Activated CD4-positive, alpha-beta T cell treated with anti-CD3 and anti-CD28 coated beads, Interleukin-2, amount 10 ng/mL, durations not matched to agents 7 days and 5 days (primary cell): Measurements from ENCODE around the gene TMEM269. TPM values are rescaled to one million over a fixed set of nuclear protein-coding genes. Genes with fewer than 3 reads are reported as not detected.

Source experiments
- CTCF ChIA-PET: fragments of 350-600 bp; sonication (Branson Sonifier 250); formaldehyde crosslinking; loops from one replicate; lab custom pipeline; 2021; ENCODE audit warnings: antibody characterized with exemption; lab: Charles Lee
- POLR2A ChIA-PET: fragments of 350-600 bp; sonication (Branson Sonifier 250); formaldehyde crosslinking; loops from one replicate; lab custom pipeline; 2021; ENCODE audit warnings: antibody characterized with exemption; lab: Charles Lee
- DNase-seq: peaks from one replicate; pipeline ENCODE4 v3.0.0-alpha.2; 2020
- H3K27ac Mint-ChIP-seq: one replicate; pipeline ENCODE4 v1.8.0; 2021; ENCODE audit warnings: mild to moderate bottlenecking, moderate library complexity, mixed read lengths
- H3K27me3 Mint-ChIP-seq: one replicate; pipeline ENCODE4 v1.8.0; 2021; ENCODE audit warnings: mixed read lengths
- H3K36me3 Mint-ChIP-seq: one replicate; pipeline ENCODE4 v1.8.0; 2021; ENCODE audit warnings: low read depth, mixed read lengths
- H3K4me1 Mint-ChIP-seq: one replicate; pipeline ENCODE4 v1.8.0; 2021; ENCODE audit warnings: mixed read lengths
- H3K4me3 Mint-ChIP-seq: one replicate; pipeline ENCODE4 v1.8.0; 2021; ENCODE audit warnings: mild to moderate bottlenecking, moderate library complexity, mixed read lengths
- H3K9me3 Mint-ChIP-seq: one replicate; pipeline ENCODE4 v1.8.0; 2021; ENCODE audit warnings: mixed read lengths
- total RNA-seq, 2 experiments: library from RNA; stranded (reverse); gene quantifications; one replicate each; pipeline ENCODE4 v1.2.3, GENCODE V29; 2021

Gene TMEM269
- total RNA-seq, 2 experiments from 2014 or later = 0.21 to 0.25 TPM

DNA sequence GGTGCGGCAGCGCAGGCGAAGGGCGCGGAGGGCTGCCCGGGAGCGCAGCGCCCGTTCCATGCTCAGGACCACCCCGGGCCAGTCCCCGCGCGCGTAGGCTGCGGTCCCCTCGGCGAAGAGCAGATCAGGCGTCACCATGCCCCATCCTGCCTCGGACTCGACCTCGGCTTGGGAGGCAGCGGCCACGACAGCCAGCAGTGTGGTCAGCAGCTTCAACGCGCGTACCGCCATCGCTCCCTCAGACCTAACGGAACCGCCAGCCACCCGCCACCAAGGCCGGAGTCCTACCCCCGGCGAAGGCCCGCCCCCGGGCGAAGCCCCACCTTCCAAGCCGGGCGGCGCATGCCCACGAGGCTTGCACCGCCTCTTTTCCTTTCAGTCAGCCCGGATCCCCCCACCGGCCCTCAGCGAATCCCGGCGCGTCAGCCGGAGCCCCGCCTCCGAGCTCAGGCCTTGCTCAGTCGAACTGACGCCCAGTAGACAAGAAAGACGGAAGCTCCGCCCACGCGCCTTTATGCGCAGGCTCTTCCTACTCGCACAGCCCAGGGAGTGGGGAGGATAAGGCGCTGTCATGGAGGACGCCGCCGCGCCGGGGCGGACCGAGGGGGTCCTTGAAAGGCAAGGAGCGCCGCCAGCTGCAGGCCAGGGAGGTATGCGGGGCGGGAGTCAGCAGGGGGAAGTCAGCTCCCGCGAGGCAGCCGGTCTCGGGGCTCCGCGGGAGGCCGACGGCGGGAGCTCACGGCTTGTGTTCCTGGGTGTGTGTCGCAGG lies 17.9 kb upstream of the TMEM269 start, which contains the start of the genes C1orf50 and P3H1:
Gene C1orf50 (plus strand): TSS at position 509 of the 769 bp plus-strand sequence. CDS start 63 bp downstream, at position 572.
Gene P3H1 (minus strand): TSS at position 288 of the 769 bp plus-strand sequence. CDS start 57 bp downstream, at position 231.
- Mint-ChIP-seq H3K9me3 (no peaks in the 10 kb centered on the region), H3K4me1 (peaks cover 34% of the 10 kb centered on the region), H3K27me3 (no peaks in the 10 kb centered on the region), H3K4me3 (no peak within 1 kb of the TSS), H3K36me3 (peaks cover 19% of the 10 kb centered on the region), H3K27ac (peak within 1 kb of the TSS; percentile 97)
- POLR2A ChIA-PET = interaction anchor here (0.6 to 1.3 kb wide), 6 partner anchors 11 to 775 kb away, joined by 3 to 5 read pairs (median 3); partner anchors contain the start of genes TMEM269 and ZNF691
- CTCF ChIA-PET = interaction anchor here (0.7 to 2.7 kb wide), 15 partner anchors 9 to 624 kb away, joined by 3 to 21 read pairs (median 5); partner anchors contain the start of genes ERMAP, PPIH, SVBP and TMEM269
- DNase-seq = peak; percentile 100

DNA sequence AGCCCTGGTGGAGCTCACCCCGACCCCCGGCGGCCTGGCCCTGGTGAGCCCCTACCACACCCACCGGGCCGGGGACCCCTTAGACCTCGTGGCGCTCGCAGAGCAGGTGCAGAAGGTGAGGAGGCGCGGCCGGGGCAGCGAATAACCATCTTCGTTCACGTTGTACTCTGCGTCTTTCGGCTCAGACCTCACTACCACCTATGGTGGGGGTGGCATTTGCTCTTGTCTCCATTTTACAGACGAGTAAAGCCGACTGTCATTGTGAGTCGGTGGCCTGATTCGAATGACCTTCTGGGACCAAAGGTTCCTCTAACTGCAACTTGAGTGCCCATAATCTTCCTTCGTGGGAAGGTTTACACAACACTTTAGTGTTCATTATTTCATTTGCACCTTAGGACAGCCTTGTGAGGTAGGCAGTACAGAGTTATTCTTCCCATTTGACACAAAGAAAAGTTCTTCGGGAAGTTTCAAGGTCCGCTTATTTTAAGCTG lies 17.2 kb upstream of the TMEM269 start:
- H3K4me1 Mint-ChIP-seq = peaks cover 35% of the 10 kb centered on the region
- H3K9me3 Mint-ChIP-seq = no peaks in the 10 kb centered on the region
- H3K4me3 Mint-ChIP-seq = no peak overlapping the region
- POLR2A ChIA-PET = interaction anchor here (0.6 to 1.3 kb wide), 5 partner anchors 10 to 775 kb away, joined by 3 to 5 read pairs (median 3); partner anchors contain the start of genes TMEM269 and ZNF691
- peaks cover 23% of the 10 kb centered on the region for H3K36me3 Mint-ChIP-seq
- H3K27ac Mint-ChIP-seq = peak overlapping the region; percentile 97
- H3K27me3 Mint-ChIP-seq = no peaks in the 10 kb centered on the region
- DNase-seq = no peak
- CTCF ChIA-PET = interaction anchor here (0.7 to 2.7 kb wide), 12 partner anchors 10 to 624 kb away, joined by 3 to 21 read pairs (median 6); partner anchors contain the start of genes ERMAP, PPIH, SVBP and TMEM269

DNA sequence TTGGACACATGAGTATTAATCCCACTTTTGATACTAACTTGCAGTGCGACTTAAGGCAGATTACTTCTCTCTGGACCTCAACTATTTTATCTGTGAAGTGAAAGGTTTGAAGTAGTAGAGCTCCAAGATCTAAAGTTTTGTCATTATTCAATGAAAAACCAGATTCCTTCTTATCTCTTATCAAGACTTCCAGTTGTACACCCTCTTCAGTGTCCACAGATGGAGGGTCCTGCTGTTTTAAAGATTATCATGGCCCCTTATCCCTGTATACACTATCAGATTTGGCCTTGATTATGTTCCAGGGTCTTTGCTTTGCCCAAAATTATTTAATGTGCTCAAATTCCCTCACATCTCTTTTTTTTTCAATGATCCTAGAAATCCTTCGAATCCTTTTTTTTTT lies 16.6 kb upstream of the TMEM269 start:
- Mint-ChIP-seq H3K9me3 (no peaks in the 10 kb centered on the region), H3K27me3 (no peaks in the 10 kb centered on the region), H3K4me3 (no peak overlapping the region), H3K36me3 (peaks cover 26% of the 10 kb centered on the region), H3K4me1 (peaks cover 38% of the 10 kb centered on the region), H3K27ac (peak overlapping the region; percentile 97)
- POLR2A ChIA-PET = no interaction called here
- CTCF ChIA-PET = interaction anchor here (1.5 to 2.7 kb wide), 3 partner anchors 10 to 57 kb away, joined by 3 to 21 read pairs (median 4); no protein-coding TSS in a partner anchor
- DNase-seq = no peak

DNA sequence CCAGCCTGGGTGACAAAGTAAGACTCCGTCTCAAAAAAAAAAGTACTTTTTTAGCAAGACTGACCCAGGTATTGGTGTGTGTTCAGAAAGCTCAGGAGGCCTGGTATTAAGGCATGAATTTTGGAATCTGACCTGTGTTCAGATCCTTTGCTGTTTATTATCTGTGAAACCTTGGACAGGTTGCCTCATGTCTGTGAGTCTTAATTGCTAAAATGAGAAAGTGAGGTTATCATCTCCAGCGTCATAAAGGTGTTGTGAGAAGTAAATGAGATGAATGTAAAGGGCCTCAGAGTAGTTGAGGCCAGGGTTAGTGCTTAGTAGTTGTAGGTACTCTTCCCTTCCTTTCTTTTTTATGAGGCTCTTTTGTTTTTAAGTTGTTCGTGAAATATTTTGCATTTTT lies 15.0 kb upstream of the TMEM269 start:
- peaks cover 35% of the 10 kb centered on the region for H3K36me3 Mint-ChIP-seq
- no peaks in the 10 kb centered on the region for H3K27me3 Mint-ChIP-seq
- ChIA-PET POLR2A (no interaction called here), CTCF (interaction anchor here (0.6 to 1.5 kb wide), 4 partner anchors 8 to 188 kb away, joined by 3 to 4 read pairs (median 4); no protein-coding TSS in a partner anchor)
- H3K9me3 Mint-ChIP-seq = no peaks in the 10 kb centered on the region
- DNase-seq = no peak
- no peak overlapping the region for H3K27ac Mint-ChIP-seq
- peaks cover 40% of the 10 kb centered on the region for H3K4me1 Mint-ChIP-seq
- H3K4me3 Mint-ChIP-seq = no peak overlapping the region

DNA sequence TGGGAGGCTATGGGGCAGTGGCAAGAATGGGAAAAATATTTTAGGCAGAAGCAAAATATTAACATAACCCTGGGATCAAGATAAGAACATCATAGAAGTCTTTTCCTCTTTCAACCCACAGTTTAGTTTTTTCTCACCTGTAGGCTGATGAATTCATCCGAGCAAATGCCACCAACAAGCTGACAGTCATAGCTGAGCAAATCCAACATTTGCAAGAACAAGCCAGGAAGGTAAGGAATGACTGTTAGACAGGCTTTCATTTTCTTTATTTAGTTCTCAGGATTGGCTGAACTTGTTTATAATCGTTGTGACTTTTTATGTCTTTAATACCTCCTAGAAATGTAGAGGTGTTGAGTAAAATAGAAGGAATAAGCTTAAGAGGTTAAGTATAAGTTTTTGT lies 11.4 kb upstream of the TMEM269 start:
- CTCF ChIA-PET = interaction anchor here (0.9 kb wide), 1 partner anchor 88 kb away, joined by 3 read pairs; no protein-coding TSS in a partner anchor
- H3K4me1 Mint-ChIP-seq = peaks cover 31% of the 10 kb centered on the region

DNA sequence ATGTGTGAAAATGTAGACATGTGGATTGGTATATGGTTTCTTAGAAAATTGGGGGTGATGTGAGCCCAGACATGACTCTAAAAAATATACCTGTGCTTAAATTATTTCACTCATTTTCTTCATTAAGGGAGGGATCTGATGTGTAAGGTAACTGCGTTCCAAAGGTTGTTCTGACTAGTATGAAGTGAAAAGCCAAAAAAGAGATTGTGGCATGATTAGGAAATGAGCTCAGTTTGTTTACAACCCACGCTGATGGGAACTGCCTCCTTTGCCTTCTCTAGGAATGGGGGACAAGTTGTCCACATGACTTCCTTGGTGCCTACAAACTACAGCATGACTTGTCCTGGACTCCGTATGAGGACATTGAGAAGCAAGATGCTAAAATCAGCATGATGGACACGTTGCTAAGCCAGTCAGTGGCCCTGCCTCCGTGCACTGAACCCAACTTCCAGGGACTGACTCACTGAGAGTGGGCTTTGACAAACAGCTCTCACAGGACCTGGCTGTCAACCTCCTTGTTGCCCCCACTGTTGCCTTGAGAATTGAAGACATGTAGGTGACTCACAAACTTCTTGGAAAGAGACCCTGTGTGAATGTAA lies 9.8 kb upstream of the TMEM269 start:
- no peaks in the 10 kb centered on the region for H3K27me3 Mint-ChIP-seq
- peaks cover 28% of the 10 kb centered on the region for H3K4me1 Mint-ChIP-seq
- DNase-seq = no peak
- ChIA-PET POLR2A (no interaction called here), CTCF (interaction anchor here (1.0 to 1.3 kb wide), 2 partner anchors 11 to 147 kb away, joined by 3 read pairs; no protein-coding TSS in a partner anchor)
- no peak overlapping the region for H3K27ac Mint-ChIP-seq
- peaks cover 55% of the 10 kb centered on the region for H3K36me3 Mint-ChIP-seq
- H3K9me3 Mint-ChIP-seq = no peaks in the 10 kb centered on the region
- H3K4me3 Mint-ChIP-seq = no peak overlapping the region

More for the DNA sequence above, 11.4 kb upstream of the TMEM269 start:
- H3K27ac Mint-ChIP-seq = no peak overlapping the region
- no peaks in the 10 kb centered on the region for H3K9me3 Mint-ChIP-seq
- H3K4me3 Mint-ChIP-seq = no peak overlapping the region
- H3K36me3 Mint-ChIP-seq = peaks cover 61% of the 10 kb centered on the region
- POLR2A ChIA-PET = no interaction called here
- DNase-seq = no peak
- H3K27me3 Mint-ChIP-seq = no peaks in the 10 kb centered on the region

DNA sequence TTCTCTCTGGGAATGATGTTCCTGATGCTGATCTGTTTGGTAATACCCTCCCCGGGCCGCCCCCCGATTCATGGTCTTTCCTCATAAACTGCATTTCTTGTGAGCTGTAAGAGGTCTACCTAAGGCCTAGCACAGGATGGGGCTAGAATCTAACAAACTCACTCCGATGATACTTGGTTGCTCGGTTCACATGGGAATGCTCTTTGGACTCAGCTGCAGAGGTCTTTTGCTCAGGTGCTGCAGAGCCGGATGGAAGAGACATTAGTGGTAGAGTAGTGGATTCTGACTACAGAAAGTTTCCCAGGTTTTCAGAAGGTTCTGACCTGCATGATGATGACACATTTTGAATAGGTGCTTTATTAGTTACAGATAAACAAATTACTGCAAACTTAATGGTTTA lies 8.3 kb upstream of the TMEM269 start:
- Mint-ChIP-seq H3K4me1 (peaks cover 27% of the 10 kb centered on the region), H3K4me3 (no peak overlapping the region), H3K27ac (no peak overlapping the region), H3K9me3 (no peaks in the 10 kb centered on the region), H3K36me3 (peaks cover 56% of the 10 kb centered on the region), H3K27me3 (no peaks in the 10 kb centered on the region)
- CTCF ChIA-PET = interaction anchor here (0.9 to 2.4 kb wide), 2 partner anchors 52 to 137 kb away, joined by 3 to 8 read pairs; no protein-coding TSS in a partner anchor
- POLR2A ChIA-PET = interaction anchor here (0.5 to 1.5 kb wide), 2 partner anchors 9 to 316 kb away, joined by 4 read pairs; partner anchors contain the start of genes C1orf50 and P3H1
- DNase-seq = no peak

DNA sequence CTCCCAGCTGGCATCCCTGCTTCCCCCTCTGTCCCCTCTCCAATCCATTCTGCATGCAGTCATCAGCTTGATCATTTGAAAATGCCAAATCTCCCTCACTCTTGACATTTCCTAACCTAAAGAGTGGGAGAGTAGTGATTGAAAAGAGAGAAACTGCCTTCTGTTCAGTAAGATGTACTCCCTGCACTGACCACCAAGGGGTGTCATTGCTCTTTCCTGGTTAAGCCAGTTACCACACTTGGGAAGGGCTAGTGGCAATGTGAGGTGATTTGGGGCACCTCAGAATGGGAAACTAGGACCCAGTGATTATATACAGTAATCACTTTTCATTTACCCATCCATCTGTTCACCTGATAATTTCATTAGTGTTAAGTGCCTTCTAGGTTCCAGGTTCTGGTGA lies 6.9 kb upstream of the TMEM269 start:
- POLR2A ChIA-PET = interaction anchor here (1.5 kb wide), 1 partner anchor 11 kb away, joined by 4 read pairs; the partner anchor contains the start of genes C1orf50 and P3H1
- Mint-ChIP-seq H3K27me3 (no peaks in the 10 kb centered on the region), H3K4me1 (peaks cover 23% of the 10 kb centered on the region), H3K9me3 (no peaks in the 10 kb centered on the region), H3K27ac (no peak overlapping the region), H3K4me3 (no peak overlapping the region), H3K36me3 (peaks cover 55% of the 10 kb centered on the region)
- CTCF ChIA-PET = interaction anchor here (0.6 to 3.6 kb wide), 11 partner anchors 9 to 645 kb away, joined by 3 to 21 read pairs (median 3); partner anchors contain the start of genes C1orf50 and P3H1
- DNase-seq = peak; percentile 40

DNA sequence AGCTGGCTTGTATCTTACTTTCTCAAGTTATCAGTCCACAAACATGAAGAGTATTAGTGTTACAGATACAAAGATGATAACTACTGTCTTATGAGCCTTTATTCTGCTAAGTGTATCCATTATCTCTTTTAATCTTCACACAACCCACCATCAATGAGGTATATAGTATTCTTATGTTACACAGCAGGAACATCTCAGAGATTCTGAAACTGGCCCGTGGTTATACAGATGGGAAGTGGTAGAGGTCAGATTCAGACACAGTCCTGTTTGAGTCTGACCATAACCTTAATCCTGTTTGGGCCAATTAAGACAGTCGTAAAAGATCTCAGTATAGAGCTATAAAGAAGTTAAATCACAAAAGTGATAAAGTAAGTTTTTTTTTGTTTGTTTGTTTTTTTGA lies 5.1 kb upstream of the TMEM269 start:
- ChIA-PET POLR2A (interaction anchor here (0.7 kb wide), 2 partner anchors 16 to 27 kb away, joined by 7 read pairs; no protein-coding TSS in a partner anchor), CTCF (interaction anchor here (0.7 to 3.6 kb wide), 3 partner anchors 11 to 294 kb away, joined by 4 to 21 read pairs (median 4); partner anchors contain the start of genes C1orf50 and P3H1)
- Mint-ChIP-seq H3K9me3 (no peaks in the 10 kb centered on the region), H3K4me3 (no peak overlapping the region), H3K36me3 (peaks cover 47% of the 10 kb centered on the region), H3K4me1 (peaks cover 29% of the 10 kb centered on the region), H3K27me3 (no peaks in the 10 kb centered on the region), H3K27ac (no peak overlapping the region)
- no peak for DNase-seq

DNA sequence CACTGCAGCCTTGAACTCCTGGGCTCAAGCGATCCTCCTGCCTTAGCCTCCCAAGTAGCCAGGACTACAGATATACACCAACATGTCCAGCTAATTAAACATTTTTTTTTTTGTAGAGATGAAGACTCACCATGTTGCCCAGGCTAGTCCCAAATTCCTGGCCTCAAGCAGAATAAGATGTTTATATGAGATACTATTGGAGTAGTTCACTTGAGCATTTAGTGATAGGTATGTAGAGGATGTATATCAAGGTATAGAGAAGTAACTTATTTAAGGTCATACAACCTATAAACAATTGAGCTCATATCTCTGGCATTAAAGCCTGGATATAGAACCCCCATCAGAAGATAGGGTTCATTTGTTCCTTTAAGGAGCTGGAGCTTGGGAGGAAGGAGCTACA lies 4.6 kb upstream of the TMEM269 start:
- CTCF ChIA-PET = interaction anchor here (0.7 to 3.6 kb wide), 3 partner anchors 11 to 293 kb away, joined by 4 to 21 read pairs (median 4); partner anchors contain the start of genes C1orf50 and P3H1
- Mint-ChIP-seq H3K27me3 (no peaks in the 10 kb centered on the region), H3K36me3 (peaks cover 42% of the 10 kb centered on the region), H3K9me3 (no peaks in the 10 kb centered on the region), H3K4me1 (peaks cover 29% of the 10 kb centered on the region), H3K27ac (no peak overlapping the region), H3K4me3 (no peak overlapping the region)
- DNase-seq = no peak
- POLR2A ChIA-PET = interaction anchor here (0.7 kb wide), 2 partner anchors 16 to 27 kb away, joined by 7 read pairs; no protein-coding TSS in a partner anchor

DNA sequence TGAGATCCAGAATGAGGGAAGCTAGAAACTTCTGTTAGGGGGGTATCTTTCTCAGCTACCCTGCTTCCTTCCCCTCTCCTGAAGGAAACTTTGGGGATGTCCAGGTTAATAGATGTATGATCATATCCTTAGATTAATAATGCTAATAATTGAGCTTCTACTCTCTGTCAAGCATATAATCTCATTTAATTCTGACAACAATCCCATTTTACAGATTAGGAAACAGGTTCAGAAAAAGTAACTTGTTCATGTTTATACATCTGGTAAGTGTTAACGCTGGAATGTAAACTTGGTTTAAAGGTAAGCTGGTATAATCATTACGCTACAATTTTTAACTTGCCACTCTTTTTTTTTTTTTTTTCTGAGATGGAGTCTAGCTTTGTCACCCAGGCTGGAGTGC lies 1.7 kb upstream of the TMEM269 start:
- no peak for DNase-seq
- Mint-ChIP-seq H3K4me1 (peaks cover 38% of the 10 kb centered on the region), H3K36me3 (peaks cover 22% of the 10 kb centered on the region), H3K27me3 (no peaks in the 10 kb centered on the region), H3K27ac (no peak overlapping the region), H3K4me3 (no peak overlapping the region), H3K9me3 (no peaks in the 10 kb centered on the region)
- CTCF ChIA-PET = interaction anchor here (0.9 to 1.8 kb wide), 4 partner anchors 16 to 24 kb away, joined by 3 to 7 read pairs (median 3); partner anchors contain the start of genes C1orf50 and P3H1
- POLR2A ChIA-PET = no interaction called here
